Neutrophil (primary cell): Measurements from ENCODE around the gene GAB1.
"Not testable (repeated sequence)": the region's sequence is repeated elsewhere in the genome, so short reads cannot be mapped to it uniquely, and the experiment has no call there.

Source experiments
- H3K27ac ChIP-seq: fragments of 200-600 bp; sonication (generic); 2 replicates; pipeline ENCODE4 v1.5.1; 2016; ENCODE audit warnings: mild to moderate bottlenecking, moderate library complexity
- H3K27me3 ChIP-seq: fragments of 200-600 bp; sonication (generic); 2 replicates; pipeline ENCODE4 v1.6.0; 2016; ENCODE audit warnings: mild to moderate bottlenecking
- H3K36me3 ChIP-seq: fragments of 200-600 bp; sonication (generic); 2 replicates; pipeline ENCODE4 v1.5.1; 2017
- H3K4me1 ChIP-seq, 2 experiments: fragments of 200-600 bp in 1 of 2; sonication (generic) in 1 of 2; 1 replicate in 1 of 2; 2 replicates in 1 of 2; pipeline versions ENCODE4 v1.5.1 to v1.6.1; 2013 to 2016; ENCODE audit warnings: low read depth in 1 of 2, low read length in 1 of 2, mild to moderate bottlenecking in 1 of 2, moderate library complexity in 1 of 2; ENCODE audit not compliant: control insufficient read depth in 1 of 2, insufficient read depth in 1 of 2
- H3K4me3 ChIP-seq, 2 experiments: fragments of 200-600 bp in 1 of 2; sonication (generic) in 1 of 2; 1 replicate in 1 of 2; 2 replicates in 1 of 2; pipeline ENCODE4 v1.5.1; 2013 to 2016; ENCODE audit warnings: low read depth in 1 of 2, low read length in 1 of 2, mild to moderate bottlenecking in 1 of 2, moderate library complexity in 1 of 2
- H3K9me3 ChIP-seq: fragments of 200-600 bp; sonication (generic); 2 replicates; pipeline ENCODE4 v1.5.1; 2016
- TF ChIP-seq, protein P1 (sequence below): fragments of 200-600 bp; sonication (generic); IDR thresholded peaks from 2 replicates; pipeline ENCODE4 v1.5.1; 2016; ENCODE audit warnings: antibody characterized with exemption

The GAB1 gene

DNA sequence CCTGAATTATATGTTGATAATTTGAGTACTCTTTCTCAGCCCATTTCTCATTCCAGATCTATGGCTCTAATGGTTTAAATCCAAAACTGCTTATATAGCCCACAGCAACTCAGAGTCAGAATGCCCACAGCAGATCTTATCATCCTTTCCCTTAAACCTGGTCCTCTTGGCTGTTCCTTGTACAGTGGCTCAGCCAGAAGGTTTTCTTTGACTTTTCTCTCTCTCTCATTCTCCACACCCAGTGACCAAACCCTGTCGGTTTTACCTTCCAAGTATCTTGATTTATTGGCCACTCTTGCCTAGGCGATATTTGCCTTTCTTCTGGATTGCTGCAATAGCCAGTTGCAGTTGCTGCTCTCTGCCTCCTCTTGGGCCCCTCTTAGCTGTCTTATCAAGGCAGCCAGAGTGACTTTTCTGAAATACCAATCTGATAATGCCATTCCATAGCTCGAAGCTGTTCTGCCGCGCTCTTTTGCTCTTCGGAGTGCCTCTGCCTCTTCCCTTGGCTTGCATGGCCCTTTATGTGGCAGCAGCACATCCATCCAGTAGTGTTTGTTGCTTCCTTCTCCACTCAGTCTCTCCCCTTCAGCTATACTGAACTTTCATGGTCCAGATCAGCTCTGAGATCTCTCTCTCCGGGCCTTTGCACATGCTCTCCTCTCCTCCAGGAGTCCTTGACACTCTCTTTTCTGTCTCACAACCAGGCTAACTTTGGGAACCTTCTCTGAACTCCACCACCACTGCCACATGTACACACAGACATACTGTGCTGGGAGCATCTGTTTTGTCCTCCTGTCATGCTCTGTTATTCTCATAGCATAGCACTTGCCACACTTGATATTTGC, 11.8 kb downstream of the GAB1 start:
- TF ChIP-seq, protein P1, sequence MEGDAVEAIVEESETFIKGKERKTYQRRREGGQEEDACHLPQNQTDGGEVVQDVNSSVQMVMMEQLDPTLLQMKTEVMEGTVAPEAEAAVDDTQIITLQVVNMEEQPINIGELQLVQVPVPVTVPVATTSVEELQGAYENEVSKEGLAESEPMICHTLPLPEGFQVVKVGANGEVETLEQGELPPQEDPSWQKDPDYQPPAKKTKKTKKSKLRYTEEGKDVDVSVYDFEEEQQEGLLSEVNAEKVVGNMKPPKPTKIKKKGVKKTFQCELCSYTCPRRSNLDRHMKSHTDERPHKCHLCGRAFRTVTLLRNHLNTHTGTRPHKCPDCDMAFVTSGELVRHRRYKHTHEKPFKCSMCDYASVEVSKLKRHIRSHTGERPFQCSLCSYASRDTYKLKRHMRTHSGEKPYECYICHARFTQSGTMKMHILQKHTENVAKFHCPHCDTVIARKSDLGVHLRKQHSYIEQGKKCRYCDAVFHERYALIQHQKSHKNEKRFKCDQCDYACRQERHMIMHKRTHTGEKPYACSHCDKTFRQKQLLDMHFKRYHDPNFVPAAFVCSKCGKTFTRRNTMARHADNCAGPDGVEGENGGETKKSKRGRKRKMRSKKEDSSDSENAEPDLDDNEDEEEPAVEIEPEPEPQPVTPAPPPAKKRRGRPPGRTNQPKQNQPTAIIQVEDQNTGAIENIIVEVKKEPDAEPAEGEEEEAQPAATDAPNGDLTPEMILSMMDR, result no peak
- Histone ChIP-seq H3K27me3 (no peaks in the 10 kb centered on the region), H3K36me3 (no peaks in the 10 kb centered on the region), H3K9me3 (no peaks in the 10 kb centered on the region), H3K4me3 (no peak overlapping the region), H3K27ac (no peak overlapping the region), H3K4me1 (no peaks in the 10 kb centered on the region)

DNA sequence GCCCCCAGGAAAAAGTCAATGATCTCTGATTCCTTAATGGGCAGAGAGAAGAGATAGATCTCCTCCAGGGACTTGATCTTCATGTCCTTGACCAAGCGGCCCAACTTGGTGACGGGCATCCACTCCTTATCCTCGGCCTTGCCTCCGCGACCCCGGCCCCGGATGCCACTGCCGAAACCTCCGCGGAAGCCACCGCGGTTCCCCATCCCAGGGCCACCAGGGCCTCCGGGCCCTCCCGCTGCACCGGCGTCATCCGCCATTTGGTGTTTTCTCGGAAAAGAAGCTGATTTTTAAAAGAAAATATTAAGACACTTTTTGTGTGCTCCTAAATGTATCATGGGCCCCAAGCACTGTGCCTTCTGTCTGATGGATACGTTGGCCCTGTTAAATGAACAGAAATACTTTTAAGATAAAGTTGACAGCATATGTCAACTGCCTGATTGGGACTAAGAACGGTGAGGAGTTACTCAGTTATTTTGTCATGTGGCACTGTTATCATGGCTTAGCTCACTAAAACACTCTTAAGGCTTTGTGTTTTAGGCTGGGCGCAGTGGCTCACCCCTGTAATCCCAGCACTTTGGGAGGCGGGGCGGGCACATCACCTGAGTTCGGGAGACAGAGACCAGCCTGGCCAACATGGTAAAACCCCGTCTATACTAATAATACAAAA, 13.3 kb downstream of the GAB1 start:
- not testable (repeated sequence) for H3K4me1 ChIP-seq, H3K36me3 ChIP-seq, H3K4me3 ChIP-seq, H3K27me3 ChIP-seq, H3K9me3 ChIP-seq, H3K27ac ChIP-seq

DNA sequence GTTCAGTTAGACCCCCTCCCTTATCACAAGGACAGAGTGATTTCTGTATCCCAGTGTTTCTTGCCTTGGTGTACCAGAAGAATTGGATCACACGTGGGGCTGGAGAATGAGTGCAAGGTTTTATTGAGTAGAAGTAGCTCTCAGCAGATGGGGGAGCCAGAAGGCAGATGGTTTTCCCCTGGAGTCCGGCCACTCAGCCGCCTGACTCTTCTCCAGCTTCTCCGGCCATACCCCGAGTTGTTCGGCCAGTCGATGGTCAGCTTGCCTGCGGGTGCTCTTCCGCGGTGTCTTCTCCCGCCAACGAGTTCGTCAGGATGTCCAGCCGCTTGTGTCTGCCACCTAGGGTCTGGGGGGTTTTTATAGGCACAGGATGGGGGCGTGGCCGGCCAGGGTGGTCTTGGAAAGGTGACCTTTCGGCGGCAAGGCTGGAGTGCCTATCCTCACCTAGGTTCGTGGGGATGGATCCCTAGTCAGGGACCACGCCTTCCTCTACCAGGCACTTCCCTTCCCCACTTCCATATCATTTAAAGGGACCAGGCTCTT, 14.5 kb downstream of the GAB1 start:
- H3K27ac ChIP-seq, result no peak overlapping the region
- no peaks in the 10 kb centered on the region for H3K36me3 ChIP-seq
- no peaks in the 10 kb centered on the region for H3K27me3 ChIP-seq
- TF ChIP-seq, protein P1, result no peak
- H3K9me3 ChIP-seq, result no peaks in the 10 kb centered on the region
- no peak overlapping the region for H3K4me3 ChIP-seq
- no peaks in the 10 kb centered on the region for H3K4me1 ChIP-seq

DNA sequence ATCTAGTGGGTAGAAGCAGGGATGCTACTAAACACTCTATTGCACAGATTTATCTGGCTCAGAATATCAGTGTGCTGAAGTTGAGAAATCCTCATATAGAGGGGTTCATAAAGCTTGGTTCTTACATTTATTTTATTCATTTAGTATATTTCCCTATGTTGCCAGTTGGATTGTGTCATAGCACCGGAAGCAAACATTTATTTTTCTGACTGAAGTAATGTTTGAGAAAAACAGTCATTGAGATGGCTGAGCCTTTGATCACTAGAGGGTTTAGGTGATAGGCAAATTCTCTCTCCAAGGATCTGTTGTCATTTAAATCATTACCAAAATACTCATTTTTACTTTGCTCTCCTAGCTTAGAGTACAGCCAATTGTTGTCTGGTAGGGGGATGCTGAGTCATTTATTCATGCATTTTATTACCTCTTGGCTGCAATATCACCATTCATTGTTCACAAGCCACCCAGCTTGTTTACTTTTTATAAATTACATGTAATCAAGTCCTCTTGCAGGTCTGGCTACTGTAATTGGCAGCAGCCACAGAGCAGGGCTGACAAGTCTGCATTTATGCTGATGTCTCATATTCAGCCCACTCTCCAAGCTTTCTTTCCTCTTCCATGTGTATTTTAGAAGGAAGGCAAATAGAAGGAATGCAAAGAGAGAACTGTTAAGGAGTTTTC, 15.2 kb downstream of the GAB1 start:
- Histone ChIP-seq H3K27ac (no peak overlapping the region), H3K4me1 (no peaks in the 10 kb centered on the region)
- TF ChIP-seq, protein P1, result no peak

DNA sequence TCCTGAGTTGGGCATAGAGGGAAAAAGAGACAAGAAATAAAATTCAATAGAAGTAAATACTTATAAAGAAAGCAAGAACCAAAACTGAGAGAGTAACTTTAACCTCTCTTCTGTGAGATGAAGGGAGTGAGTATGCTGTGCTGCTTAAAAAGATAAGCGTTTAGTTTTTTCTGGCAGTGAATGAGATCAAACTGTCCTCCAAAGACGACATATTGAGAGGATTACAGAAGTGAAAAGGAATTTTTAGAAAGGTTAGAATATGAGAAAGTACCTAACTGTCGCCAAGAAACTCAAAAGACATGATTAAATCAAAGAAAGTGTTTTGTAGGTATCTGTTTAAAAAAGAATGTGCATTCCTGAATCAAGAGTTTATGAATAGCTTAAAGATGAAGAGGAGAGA, 16.0 kb downstream of the GAB1 start:
- Histone ChIP-seq H3K4me3 (no peak overlapping the region), H3K36me3 (no peaks in the 10 kb centered on the region), H3K9me3 (no peaks in the 10 kb centered on the region), H3K27me3 (no peaks in the 10 kb centered on the region), H3K27ac (no peak overlapping the region), H3K4me1 (peaks cover 0 to 3% of the 10 kb centered on the region in 2 experiments)
- TF ChIP-seq, protein P1, result no peak

More for the DNA sequence above, 15.2 kb downstream of the GAB1 start:
- H3K4me3 ChIP-seq, result no peak overlapping the region
- no peaks in the 10 kb centered on the region for H3K9me3 ChIP-seq
- no peaks in the 10 kb centered on the region for H3K36me3 ChIP-seq
- H3K27me3 ChIP-seq, result no peaks in the 10 kb centered on the region
